ENCODE results near the gene PSG5.
"Not testable (repeated sequence)": the region's sequence is repeated elsewhere in the genome, so short reads cannot be mapped to it uniquely, and the experiment has no call there.

PSG5 gene

DNA sequence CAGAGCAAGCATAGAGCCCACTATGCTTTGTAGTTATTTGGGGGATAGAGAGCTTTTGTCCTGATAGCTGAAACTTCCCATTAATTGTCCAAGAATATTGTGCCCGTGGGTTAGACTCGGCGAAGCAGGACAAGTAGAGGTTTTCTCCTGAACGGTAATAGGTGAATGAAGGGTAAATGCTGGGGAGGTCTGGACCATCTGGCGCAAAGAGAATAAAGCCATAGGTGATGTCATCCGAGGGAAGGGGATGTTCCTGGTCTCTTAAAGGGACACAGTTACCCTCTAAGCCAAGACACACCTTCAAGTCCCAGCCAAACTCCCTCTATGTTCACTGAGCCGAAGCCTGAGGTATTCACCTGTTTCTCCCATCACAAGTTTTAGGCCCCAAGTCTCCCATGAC lies 8.1 kb upstream of the PSG5 start:
- H3K4me3 ChIP-seq (ENCODE audit: low read depth, low read length), result peak overlapping the region; percentile 16
- H3K4me1 ChIP-seq (ENCODE audit: control insufficient read depth, insufficient read depth, low read length); POLR2A ChIA-PET; H3K36me3 ChIP-seq (ENCODE audit: control insufficient read depth in 2 of 2, insufficient read depth in 1 of 2, low read length in 2 of 2); H3K27ac ChIP-seq (ENCODE audit: extremely low read depth, low read depth, low read length); H3K9me3 ChIP-seq (ENCODE audit: control insufficient read depth, insufficient read depth, low read depth, low read length): not testable (repeated sequence)
- TF ChIP-seq ZFP37 (tag by site-specific recombination; IDR thresholded peaks at IDR 0.05) (0 out of 2 replicates have a peak, but pooled peaks have one; percentile 62), ZNF660 (tag by site-specific recombination; IDR thresholded peaks at IDR 0.05) (0 out of 2 replicates have a peak, but pooled peaks have one; percentile 17), ZNF600 (tag by site-specific recombination; IDR thresholded peaks at IDR 0.05) (peak; percentile 52), ZNF366 (tag by site-specific recombination; conservative IDR thresholded peaks at IDR 0.05) (peak; percentile 64), ZNF629 (tag by site-specific recombination; IDR thresholded peaks at IDR 0.05) (peak; percentile 16; the same call in 1 of the 2 replicates)
- TF ChIP-seq, protein P1, sequence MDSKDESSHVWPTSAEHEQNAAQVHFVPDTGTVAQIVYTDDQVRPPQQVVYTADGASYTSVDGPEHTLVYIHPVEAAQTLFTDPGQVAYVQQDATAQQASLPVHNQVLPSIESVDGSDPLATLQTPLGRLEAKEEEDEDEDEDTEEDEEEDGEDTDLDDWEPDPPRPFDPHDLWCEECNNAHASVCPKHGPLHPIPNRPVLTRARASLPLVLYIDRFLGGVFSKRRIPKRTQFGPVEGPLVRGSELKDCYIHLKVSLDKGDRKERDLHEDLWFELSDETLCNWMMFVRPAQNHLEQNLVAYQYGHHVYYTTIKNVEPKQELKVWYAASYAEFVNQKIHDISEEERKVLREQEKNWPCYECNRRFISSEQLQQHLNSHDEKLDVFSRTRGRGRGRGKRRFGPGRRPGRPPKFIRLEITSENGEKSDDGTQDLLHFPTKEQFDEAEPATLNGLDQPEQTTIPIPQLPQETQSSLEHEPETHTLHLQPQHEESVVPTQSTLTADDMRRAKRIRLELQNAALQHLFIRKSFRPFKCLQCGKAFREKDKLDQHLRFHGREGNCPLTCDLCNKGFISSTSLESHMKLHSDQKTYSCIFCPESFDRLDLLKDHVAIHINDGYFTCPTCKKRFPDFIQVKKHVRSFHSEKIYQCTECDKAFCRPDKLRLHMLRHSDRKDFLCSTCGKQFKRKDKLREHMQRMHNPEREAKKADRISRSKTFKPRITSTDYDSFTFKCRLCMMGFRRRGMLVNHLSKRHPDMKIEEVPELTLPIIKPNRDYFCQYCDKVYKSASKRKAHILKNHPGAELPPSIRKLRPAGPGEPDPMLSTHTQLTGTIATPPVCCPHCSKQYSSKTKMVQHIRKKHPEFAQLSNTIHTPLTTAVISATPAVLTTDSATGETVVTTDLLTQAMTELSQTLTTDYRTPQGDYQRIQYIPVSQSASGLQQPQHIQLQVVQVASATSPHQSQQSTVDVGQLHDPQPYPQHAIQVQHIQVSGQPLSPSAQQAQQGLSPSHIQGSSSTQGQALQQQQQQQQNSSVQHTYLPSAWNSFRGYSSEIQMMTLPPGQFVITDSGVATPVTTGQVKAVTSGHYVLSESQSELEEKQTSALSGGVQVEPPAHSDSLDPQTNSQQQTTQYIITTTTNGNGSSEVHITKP (tag by site-specific recombination; IDR thresholded peaks at IDR 0.05), result peak; percentile 77
- TF ChIP-seq, protein P2, sequence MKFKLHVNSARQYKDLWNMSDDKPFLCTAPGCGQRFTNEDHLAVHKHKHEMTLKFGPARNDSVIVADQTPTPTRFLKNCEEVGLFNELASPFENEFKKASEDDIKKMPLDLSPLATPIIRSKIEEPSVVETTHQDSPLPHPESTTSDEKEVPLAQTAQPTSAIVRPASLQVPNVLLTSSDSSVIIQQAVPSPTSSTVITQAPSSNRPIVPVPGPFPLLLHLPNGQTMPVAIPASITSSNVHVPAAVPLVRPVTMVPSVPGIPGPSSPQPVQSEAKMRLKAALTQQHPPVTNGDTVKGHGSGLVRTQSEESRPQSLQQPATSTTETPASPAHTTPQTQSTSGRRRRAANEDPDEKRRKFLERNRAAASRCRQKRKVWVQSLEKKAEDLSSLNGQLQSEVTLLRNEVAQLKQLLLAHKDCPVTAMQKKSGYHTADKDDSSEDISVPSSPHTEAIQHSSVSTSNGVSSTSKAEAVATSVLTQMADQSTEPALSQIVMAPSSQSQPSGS (tag by site-specific recombination; IDR thresholded peaks at IDR 0.05; ENCODE audit: low read depth), result peak; percentile 67; the same call in 1 of the 2 replicates
- CTCF ChIA-PET, result interaction anchor here (0.6 to 10.1 kb wide), 5 partner anchors 14 to 666 kb away, joined by 3 to 117 read pairs (median 5); partner anchors contain the start of genes CEACAM1 and PSG4

DNA sequence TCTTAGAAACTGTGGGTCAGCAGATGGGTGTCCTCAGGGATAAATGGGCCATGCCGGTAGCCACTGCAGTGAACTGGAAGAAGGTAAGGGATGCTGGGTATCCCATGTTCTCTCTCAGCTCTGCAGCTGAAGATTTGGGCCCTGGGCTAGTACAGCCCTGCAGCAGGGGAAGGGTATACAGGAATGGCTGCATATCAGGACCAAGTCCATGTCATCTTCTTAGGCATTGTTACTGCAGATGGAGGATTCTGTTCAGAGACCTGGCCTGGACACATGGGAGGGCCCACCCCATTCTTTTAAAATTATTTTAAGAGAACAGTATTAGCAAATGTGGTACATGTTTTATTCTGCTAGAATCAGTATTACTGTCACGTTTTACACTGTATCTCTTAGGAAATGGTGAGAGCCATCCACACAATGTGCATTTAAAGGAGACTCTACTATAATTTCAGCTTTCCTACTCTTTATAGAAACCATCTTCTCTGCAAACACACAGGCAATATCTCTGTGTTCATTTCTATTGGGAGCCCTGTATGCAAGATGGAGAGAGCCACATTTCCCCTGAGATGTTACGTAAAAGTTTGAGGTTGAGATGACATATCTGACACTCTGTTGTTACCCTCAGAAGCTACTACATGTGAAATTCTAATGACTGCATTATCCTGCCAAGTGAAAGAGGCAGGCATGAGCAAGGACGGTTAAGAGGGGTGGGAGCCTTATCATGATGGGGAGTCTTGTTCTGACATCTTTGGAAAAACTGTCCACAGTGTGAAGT lies 6.2 kb upstream of the PSG5 start:
- not testable (repeated sequence) for H3K9me3 ChIP-seq (ENCODE audit: control insufficient read depth, insufficient read depth, low read depth, low read length); H3K4me1 ChIP-seq (ENCODE audit: control insufficient read depth, insufficient read depth, low read length); H3K36me3 ChIP-seq (ENCODE audit: control insufficient read depth in 2 of 2, insufficient read depth in 1 of 2, low read length in 2 of 2)
- ChIA-PET POLR2A (interaction anchor here (0.6 to 2.3 kb wide), 9 partner anchors 8 to 336 kb away, joined by 3 to 13 read pairs (median 4); partner anchors contain the start of gene PSG4), CTCF (interaction anchor here (0.5 to 10.1 kb wide), 14 partner anchors 9 to 398 kb away, joined by 3 to 117 read pairs (median 3); partner anchors contain the start of gene PSG4)
- peak overlapping the region; percentile 92 for H3K27ac ChIP-seq (ENCODE audit: extremely low read depth, low read depth, low read length)
- peak overlapping the region; percentile 37 for H3K4me3 ChIP-seq (ENCODE audit: low read depth, low read length)
- TF ChIP-seq WT1 (tag by site-specific recombination; IDR thresholded peaks at IDR 0.05) (peak; percentile 63; the same call in 1 of the 2 replicates), ZBTB21 (tag by site-specific recombination; IDR thresholded peaks at IDR 0.05) (peak; percentile 92), OVOL3 (tag by site-specific recombination; IDR thresholded peaks at IDR 0.05) (peak; percentile 40; the same call in 1 of the 2 replicates), ZNF629 (tag by site-specific recombination; IDR thresholded peaks at IDR 0.05) (peak; percentile 98), ZNF10 (tag by site-specific recombination; IDR thresholded peaks at IDR 0.05) (peak; percentile 91), KLF9 (tag by site-specific recombination; IDR thresholded peaks at IDR 0.05; ENCODE audit: low read depth) (peak; percentile 4; the same call in 1 of the 2 replicates), FEZF1 (tag by site-specific recombination; IDR thresholded peaks at IDR 0.05) (peak; percentile 76), ZSCAN30 (tag by site-specific recombination; IDR thresholded peaks at IDR 0.05) (peak; percentile 95), ZNF561 (tag by site-specific recombination; IDR thresholded peaks at IDR 0.05; ENCODE audit: borderline replicate concordance) (peak; percentile 57; the same call in 1 of the 2 replicates)
- TF ChIP-seq, protein P3, sequence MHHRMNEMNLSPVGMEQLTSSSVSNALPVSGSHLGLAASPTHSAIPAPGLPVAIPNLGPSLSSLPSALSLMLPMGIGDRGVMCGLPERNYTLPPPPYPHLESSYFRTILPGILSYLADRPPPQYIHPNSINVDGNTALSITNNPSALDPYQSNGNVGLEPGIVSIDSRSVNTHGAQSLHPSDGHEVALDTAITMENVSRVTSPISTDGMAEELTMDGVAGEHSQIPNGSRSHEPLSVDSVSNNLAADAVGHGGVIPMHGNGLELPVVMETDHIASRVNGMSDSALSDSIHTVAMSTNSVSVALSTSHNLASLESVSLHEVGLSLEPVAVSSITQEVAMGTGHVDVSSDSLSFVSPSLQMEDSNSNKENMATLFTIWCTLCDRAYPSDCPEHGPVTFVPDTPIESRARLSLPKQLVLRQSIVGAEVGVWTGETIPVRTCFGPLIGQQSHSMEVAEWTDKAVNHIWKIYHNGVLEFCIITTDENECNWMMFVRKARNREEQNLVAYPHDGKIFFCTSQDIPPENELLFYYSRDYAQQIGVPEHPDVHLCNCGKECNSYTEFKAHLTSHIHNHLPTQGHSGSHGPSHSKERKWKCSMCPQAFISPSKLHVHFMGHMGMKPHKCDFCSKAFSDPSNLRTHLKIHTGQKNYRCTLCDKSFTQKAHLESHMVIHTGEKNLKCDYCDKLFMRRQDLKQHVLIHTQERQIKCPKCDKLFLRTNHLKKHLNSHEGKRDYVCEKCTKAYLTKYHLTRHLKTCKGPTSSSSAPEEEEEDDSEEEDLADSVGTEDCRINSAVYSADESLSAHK (tag by site-specific recombination; IDR thresholded peaks at IDR 0.05), result peak; percentile 96
- TF ChIP-seq, protein P4, sequence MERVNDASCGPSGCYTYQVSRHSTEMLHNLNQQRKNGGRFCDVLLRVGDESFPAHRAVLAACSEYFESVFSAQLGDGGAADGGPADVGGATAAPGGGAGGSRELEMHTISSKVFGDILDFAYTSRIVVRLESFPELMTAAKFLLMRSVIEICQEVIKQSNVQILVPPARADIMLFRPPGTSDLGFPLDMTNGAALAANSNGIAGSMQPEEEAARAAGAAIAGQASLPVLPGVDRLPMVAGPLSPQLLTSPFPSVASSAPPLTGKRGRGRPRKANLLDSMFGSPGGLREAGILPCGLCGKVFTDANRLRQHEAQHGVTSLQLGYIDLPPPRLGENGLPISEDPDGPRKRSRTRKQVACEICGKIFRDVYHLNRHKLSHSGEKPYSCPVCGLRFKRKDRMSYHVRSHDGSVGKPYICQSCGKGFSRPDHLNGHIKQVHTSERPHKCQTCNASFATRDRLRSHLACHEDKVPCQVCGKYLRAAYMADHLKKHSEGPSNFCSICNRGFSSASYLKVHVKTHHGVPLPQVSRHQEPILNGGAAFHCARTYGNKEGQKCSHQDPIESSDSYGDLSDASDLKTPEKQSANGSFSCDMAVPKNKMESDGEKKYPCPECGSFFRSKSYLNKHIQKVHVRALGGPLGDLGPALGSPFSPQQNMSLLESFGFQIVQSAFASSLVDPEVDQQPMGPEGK (tag by site-specific recombination; IDR thresholded peaks at IDR 0.05), result peak; percentile 44
- TF ChIP-seq, protein P1 (tag by site-specific recombination; IDR thresholded peaks at IDR 0.05), result peak; percentile 91
